ENCODE measurements around the gene SF1. TPM values are rescaled to one million over a fixed set of nuclear protein-coding genes. Genes with fewer than 3 reads are reported as not detected.

SF1 gene
- total and polyA plus RNA-seq, 2 donors from 2014 or later: 87.5 to 320 TPM

- no peaks in the 10 kb centered on the region for H3K9me3 ChIP-seq (ENCODE audit: control insufficient read depth in 2 of 3, insufficient read depth in 1 of 3, low read length in 3 of 3)
- TF ChIP-seq, protein P1, sequence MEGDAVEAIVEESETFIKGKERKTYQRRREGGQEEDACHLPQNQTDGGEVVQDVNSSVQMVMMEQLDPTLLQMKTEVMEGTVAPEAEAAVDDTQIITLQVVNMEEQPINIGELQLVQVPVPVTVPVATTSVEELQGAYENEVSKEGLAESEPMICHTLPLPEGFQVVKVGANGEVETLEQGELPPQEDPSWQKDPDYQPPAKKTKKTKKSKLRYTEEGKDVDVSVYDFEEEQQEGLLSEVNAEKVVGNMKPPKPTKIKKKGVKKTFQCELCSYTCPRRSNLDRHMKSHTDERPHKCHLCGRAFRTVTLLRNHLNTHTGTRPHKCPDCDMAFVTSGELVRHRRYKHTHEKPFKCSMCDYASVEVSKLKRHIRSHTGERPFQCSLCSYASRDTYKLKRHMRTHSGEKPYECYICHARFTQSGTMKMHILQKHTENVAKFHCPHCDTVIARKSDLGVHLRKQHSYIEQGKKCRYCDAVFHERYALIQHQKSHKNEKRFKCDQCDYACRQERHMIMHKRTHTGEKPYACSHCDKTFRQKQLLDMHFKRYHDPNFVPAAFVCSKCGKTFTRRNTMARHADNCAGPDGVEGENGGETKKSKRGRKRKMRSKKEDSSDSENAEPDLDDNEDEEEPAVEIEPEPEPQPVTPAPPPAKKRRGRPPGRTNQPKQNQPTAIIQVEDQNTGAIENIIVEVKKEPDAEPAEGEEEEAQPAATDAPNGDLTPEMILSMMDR (IDR thresholded peaks at IDR 0.05; ENCODE audit: borderline replicate concordance, extremely low read depth, insufficient read depth): no peak
- no peak overlapping the region for H3K9ac ChIP-seq (ENCODE audit: low read length in 3 of 3)
- H3K4me3 ChIP-seq (ENCODE audit: low read length in 3 of 3): peak overlapping the region in 1 of 3 donors; percentile 48
- H3K36me3 ChIP-seq (ENCODE audit: control insufficient read depth in 2 of 3, insufficient read depth in 3 of 3, low read length in 3 of 3): no peaks in the 10 kb centered on the region
- intact Hi-C loops (cut with DNase I): no loop called here
- H3K27ac ChIP-seq (ENCODE audit: low read depth in 2 of 2, low read length in 2 of 2): no peak overlapping the region
- FAIRE-seq (no peak), DNase-seq (peak in 1 of 5 donors; percentile 61)
- peaks cover 0 to 10% (median 3%) of the 10 kb centered on the region in 3 donors for H3K4me1 ChIP-seq (ENCODE audit: control insufficient read depth in 2 of 3, insufficient read depth in 2 of 3, low read depth in 1 of 3, low read length in 3 of 3)
- peaks cover 6% of the 10 kb centered on the region for H3K27me3 ChIP-seq (ENCODE audit: control insufficient read depth, insufficient read depth, low read length)
Observed at GRCh38 chr11:64741375-64742086, 36.8 kb downstream of the SF1 start.

- peaks cover 0 to 7% (median 3%) of the 10 kb centered on the region in 3 donors for H3K4me1 ChIP-seq (ENCODE audit: control insufficient read depth in 2 of 3, insufficient read depth in 2 of 3, low read depth in 1 of 3, low read length in 3 of 3)
- H3K4me3 ChIP-seq (ENCODE audit: low read length in 3 of 3): no peak overlapping the region
- no peak overlapping the region for H3K9ac ChIP-seq (ENCODE audit: low read length in 3 of 3)
- intact Hi-C loops (cut with DNase I): no loop called here
- DNase-seq: peak in 1 of 5 donors; percentile 36
- H3K9me3 ChIP-seq (ENCODE audit: control insufficient read depth in 2 of 3, insufficient read depth in 1 of 3, low read length in 3 of 3): no peaks in the 10 kb centered on the region
- FAIRE-seq: no peak
- no peaks in the 10 kb centered on the region for H3K36me3 ChIP-seq (ENCODE audit: control insufficient read depth in 2 of 3, insufficient read depth in 3 of 3, low read length in 3 of 3)
- H3K27ac ChIP-seq (ENCODE audit: low read depth in 2 of 2, low read length in 2 of 2): no peak overlapping the region
- peaks cover 6% of the 10 kb centered on the region for H3K27me3 ChIP-seq (ENCODE audit: control insufficient read depth, insufficient read depth, low read length)
- TF ChIP-seq, protein P1 (IDR thresholded peaks at IDR 0.05; ENCODE audit: borderline replicate concordance, extremely low read depth, insufficient read depth): no peak
Observed at GRCh38 chr11:64739871-64740270, 38.5 kb downstream of the SF1 start.

GRCh38 chr11:64736654-64737053 lies 41.7 kb downstream of the SF1 start:
- TF ChIP-seq, protein P1 (IDR thresholded peaks at IDR 0.05; ENCODE audit: borderline replicate concordance, extremely low read depth, insufficient read depth): no peak
- DNase-seq (no peak), FAIRE-seq (no peak)
- Histone ChIP-seq H3K4me1 (ENCODE audit: control insufficient read depth in 2 of 3, insufficient read depth in 2 of 3, low read depth in 1 of 3, low read length in 3 of 3) (no peaks in the 10 kb centered on the region), H3K9ac (ENCODE audit: low read length in 3 of 3) (no peak overlapping the region), H3K9me3 (ENCODE audit: control insufficient read depth in 2 of 3, insufficient read depth in 1 of 3, low read length in 3 of 3) (no peaks in the 10 kb centered on the region), H3K27me3 (ENCODE audit: control insufficient read depth, insufficient read depth, low read length) (no peaks in the 10 kb centered on the region), H3K36me3 (ENCODE audit: control insufficient read depth in 2 of 3, insufficient read depth in 3 of 3, low read length in 3 of 3) (no peaks in the 10 kb centered on the region), H3K27ac (ENCODE audit: low read depth in 2 of 2, low read length in 2 of 2) (no peak overlapping the region), H3K4me3 (ENCODE audit: low read length in 3 of 3) (no peak overlapping the region)
- intact Hi-C loops (cut with DNase I): no loop called here

Data from kidney (tissue), 14 donors.